AG08395 (cell line): ENCODE measurements around the gene TRPM3.

Experiments
- DNase-seq: peaks from one replicate; pipeline ENCODE4 v3.0.0; 2012; ENCODE audit warnings: mixed read lengths, low spot score

Gene TRPM3

DNA sequence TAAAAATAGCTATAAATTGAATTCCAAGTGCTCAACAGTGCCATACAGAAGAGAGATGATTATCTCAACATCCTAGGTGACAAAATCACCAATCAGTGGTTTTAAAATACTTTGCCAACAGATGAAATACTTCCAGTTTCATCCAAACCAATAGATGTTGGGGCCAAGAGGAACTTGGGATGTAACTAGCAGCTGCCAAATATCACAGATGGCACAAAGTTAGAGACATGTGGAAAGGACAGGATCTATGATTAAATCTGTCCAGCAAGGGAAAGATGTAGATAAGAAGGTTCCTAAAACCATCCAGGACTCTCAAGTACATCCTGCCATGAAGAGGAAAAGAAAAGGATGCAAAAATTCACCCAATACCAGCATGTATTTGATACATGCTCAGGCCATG, 23.8 kb downstream of the TRPM3 start:
- DNase-seq, result no peak

DNA sequence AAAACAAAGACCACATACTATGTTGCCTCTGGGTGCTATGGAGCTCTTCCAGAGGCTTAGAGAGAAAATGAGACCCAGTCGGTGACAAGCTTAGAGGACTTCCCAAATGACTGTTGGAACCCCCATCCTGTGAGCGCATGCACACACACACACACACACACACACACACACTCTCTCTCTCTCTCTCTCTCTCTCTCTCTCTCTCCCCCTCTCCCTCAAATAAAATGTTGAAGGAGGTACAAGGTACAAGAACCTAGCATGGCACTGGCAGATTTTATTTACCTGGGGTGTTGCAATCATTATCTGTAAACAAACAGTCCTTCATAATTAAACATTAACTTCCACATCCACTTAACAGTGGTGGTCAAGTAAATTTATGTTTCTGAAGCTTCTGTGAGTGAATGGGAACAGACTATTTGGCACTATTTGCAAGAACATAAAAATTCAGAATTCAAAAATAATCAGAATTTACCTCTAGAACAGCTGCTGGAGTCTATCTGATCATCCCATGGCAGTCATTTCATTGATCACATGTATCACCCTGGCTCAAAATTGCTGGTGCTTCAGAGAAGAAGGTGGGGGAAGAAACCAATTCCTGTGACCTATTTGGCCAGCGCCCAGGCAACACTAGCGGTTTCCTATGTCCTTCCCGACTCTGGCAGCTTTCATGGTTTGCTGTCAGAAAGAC, 24.9 kb downstream of the TRPM3 start:
- no peak for DNase-seq

DNA sequence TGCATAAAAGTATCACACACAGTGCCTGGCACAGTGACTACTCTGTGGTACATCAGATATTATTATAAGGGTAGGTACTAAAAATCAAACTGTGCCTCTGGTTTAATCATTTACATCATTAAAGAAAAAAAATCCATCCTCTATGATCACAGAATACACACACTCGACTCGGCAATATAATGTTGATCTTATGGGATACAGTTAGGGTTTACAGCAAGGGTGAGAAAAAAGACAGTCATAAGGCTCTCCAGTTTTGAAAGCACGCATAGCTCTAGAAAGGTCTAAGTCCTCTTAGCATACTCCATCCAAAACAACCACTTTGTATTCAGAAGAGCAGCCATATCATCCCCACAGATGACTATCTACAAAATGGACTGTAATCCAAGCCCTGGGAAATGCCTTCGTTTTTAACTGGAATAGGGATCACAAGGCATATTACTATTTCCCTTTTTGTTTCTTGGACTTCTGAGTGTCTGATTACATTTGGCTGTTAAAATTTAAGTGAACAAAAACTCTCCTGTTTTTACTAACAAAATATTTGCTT, 26.6 kb downstream of the TRPM3 start:
- no peak for DNase-seq

- DNase-seq, result no peak
Measured at GRCh38 chr9:71090896-71091295, 30.5 kb downstream of the TRPM3 start.

DNA sequence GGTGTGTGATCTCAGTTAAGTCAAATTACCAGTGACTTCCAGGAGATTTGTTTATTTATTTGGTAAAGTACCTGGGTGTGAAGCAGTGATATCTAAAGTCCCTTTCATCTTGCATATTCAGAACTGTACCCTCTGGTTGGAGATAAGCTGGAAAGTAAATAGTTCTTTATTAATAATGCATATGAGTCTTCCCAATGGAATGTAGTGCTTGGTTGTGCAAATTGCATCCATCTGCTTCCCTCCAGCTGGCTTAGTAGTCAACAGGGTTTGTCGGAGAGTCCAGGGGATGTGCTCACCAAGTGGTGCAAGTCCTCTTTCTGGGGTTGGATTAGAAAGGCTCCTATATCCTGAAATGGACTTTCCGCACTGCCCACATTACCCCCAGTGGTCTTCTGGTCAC, 42.0 kb downstream of the TRPM3 start:
- DNase-seq, result peak; percentile 37

DNA sequence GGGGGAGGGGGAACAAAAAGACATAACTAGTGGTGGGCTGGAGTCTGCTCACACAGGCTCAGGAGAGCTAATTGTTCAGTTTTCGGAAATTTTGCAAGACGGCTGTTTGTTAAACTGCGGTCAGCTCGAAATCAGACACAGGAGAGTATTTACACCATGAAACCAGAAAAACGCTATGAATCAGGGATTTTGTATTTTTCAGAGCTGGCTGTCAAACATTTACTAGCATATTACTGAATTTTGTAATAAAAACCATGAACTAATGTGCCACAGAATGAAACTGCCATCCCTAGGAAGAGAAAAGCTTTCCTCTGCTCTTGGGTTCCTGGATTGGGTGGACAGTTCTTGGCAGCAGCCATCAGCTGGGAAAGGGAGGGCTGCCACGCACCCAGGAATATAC, 45.3 kb downstream of the TRPM3 start:
- DNase-seq, result no peak

DNA sequence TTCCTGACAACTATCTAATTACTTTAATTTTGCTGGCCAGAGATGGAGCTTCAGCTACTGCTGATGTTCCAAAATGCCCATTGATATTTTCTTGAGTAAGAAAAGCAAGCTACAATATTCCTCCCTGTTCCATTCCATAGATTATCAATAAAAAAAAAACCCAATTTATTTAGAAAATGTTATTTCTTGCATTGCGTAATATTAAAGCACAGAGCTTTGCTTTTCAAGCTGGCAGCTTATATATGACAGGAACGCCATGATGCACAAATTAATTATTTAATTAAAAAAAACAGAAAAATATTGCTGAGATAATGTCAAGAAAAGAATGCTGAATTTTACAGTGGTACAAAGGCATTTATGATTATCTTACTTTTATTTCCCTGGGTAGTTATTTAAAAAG, 47.9 kb downstream of the TRPM3 start:
- no peak for DNase-seq

DNA sequence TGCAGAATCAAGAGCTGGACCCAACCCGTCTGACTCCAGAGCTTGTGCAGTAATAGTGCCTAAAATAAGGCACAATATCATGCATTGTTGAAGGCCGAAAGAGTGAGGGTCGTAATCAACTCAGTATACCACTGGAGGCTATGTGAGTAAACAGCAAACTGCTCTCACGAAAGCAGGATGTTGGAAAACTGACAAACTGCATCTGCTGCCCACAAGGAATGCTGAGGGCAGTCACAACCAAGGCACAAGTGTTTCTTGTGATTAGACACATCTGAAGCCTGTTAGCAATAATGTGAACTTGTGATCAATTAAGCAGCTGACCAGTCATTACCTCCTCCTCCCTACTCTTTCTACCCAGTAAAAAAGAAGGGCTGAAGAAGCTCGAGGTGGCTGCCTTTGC, 48.8 kb downstream of the TRPM3 start:
- DNase-seq, result no peak

GRCh38 chr9:71071633-71072032, 49.8 kb downstream of the TRPM3 start:
- DNase-seq, result no peak

DNA sequence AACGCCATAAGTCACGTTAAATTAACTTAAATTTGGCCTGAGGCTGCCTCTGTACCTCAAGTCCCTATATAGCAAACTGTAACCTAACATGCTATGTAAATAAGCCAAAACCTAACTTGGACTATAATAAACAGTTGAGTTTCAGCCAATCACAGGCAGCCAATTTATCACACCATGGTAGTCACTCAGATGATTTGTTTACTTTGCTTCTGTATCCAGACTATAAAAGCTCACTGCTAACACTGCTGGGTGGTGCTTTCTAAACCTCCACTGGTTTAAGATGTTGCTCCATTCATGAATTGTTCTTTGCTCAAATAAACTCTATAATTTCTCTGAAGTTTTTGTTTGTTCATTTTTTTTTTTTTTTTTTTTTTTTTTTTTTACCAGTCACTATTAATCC, 62.8 kb downstream of the TRPM3 start:
- no peak for DNase-seq

- no peak for DNase-seq
Measured at GRCh38 chr9:71052287-71052686, 69.1 kb downstream of the TRPM3 start.

DNA sequence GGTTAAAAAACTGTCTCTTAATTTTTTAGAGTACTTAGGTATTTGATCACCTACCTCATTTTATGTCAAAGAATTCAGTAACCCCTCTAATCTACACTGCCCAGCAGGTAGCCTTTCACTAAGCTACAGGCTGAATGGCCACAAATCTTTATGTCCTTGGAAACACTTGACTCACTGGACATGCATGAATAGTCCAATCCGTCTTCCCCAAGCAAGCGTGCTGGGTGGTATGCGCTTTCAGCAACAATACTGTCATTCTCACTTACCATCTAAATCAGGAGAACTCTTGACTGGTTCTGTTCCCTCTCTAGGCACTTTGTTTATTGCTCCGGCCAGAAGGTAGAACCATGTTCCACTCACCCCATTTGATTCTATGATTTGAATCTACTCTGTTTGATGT, 73.1 kb downstream of the TRPM3 start:
- DNase-seq, result no peak

DNA sequence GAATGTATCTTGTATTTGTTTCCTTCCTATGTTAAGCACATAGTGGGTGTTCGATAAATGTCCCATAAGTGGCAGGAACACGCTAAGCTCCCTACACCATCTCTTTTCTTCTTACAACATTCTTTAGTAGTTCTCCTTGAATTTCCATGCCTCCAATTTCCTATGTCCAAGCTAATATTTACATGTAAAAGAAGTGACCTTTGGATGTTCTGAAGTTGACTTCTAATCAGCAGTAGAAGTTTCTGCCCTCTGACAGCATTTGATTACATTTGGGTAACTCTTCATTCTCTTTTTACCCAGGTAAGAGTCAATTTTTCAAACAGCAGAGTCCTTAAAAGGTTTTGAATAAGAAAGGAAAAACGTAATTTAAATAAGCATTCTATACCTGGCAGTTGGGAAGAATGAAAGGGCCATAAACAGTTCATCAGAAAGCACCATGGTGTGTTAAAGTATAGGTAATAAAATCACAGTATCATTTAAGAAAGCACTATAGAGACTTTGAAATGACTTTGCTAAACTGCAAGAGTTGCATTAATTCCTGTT, 78.9 kb downstream of the TRPM3 start:
- no peak for DNase-seq

DNA sequence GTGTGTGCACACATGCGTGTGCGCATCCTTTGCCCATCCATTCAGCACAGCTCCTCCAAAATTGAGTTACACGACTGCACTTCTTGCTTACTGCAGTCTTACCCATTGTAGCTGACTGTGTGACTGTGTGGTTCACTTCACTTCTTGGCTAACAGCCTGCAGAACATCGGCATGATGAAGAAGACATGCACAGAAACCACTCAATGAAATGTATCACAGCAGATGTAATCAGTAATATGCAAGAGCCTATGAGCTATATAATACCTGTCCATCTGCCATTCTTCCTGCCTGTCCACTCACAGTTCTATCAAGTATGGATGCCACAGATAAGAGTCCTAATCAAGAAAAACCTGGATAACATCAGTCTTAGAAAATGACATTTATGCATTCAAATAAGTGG, 83.9 kb downstream of the TRPM3 start:
- no peak for DNase-seq

GRCh38 chr9:71036501-71036900, 84.9 kb downstream of the TRPM3 start:
- no peak for DNase-seq

- no peak for DNase-seq
Measured at GRCh38 chr9:71032779-71033178, 88.6 kb downstream of the TRPM3 start.

DNA sequence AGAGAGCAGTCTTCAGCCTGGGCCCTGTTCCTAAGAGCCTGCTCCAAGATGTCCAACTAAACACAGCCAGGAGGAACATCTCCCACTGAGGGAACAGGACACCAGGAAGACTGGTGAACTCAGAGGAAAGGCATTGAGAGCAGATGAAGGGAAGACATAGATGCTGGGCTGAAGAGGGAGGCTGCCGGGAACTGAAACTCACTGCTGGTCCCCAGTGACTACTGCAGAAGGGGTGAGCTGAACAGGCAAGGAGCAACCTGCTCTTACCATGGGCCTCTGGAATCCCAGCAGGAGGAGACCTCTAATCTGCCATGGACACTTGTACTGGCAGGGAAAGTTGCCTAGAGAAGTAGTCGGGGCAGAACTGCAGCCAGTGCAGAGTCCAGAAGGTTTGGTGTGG, 95.7 kb downstream of the TRPM3 start:
- DNase-seq, result no peak

DNA sequence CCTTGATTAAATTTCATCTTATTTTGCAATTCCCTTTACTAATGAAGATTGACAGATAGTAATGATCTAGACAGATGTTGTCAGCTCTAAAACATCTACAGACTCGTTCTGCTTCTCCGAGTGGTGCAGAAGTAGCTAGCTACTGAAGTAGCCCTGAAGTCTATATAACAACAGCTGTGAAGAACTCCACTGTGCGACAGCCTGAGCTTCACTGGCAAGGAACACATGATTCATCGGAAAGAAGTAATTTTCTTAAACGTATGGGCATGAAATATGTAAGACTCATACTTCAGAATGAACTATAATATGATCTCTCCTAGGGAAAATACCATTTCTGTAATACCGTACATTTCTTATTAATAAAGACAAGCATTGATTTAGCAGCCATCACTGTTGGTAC, 96.2 kb downstream of the TRPM3 start:
- DNase-seq, result no peak

DNA sequence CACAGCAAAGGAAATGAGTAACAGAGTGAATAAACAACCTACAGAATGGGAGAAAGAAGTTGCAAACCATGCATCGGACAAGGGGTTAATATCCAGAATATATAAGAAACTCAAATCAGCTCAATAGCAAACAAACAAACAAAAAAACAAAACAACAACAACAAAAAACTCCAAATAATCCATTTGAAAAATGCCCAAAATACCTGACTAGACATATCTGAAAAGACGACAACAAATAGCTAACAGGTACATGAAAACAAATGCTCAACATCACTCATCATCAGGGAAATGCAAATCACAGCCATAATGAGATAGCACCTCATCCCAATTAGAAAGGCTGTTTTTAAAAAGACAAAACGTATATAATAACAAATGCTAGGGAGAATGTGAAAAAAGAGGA, 111.2 kb downstream of the TRPM3 start:
- no peak for DNase-seq

- no peak for DNase-seq
Measured at GRCh38 chr9:71005456-71005855, 116.0 kb downstream of the TRPM3 start.

DNA sequence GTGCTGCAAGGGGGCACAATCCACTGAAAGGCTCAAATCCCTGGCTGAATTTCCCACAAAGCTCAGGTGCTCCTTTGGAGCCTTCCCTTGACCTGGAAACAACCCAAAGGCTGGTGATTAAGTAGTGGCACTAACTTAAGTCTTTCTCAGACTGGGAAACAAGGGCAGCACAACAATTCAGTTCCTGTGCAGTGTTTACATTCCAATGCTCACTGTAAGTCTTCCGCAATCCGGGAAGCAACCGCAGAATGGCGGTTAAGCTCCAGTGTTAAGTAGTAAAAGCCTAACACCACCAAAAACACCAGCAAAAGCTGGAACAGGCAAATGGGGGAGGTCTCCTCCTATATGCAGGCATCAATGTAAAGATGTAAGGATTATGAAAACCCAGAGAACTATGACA, 117.2 kb downstream of the TRPM3 start:
- DNase-seq, result no peak

DNA sequence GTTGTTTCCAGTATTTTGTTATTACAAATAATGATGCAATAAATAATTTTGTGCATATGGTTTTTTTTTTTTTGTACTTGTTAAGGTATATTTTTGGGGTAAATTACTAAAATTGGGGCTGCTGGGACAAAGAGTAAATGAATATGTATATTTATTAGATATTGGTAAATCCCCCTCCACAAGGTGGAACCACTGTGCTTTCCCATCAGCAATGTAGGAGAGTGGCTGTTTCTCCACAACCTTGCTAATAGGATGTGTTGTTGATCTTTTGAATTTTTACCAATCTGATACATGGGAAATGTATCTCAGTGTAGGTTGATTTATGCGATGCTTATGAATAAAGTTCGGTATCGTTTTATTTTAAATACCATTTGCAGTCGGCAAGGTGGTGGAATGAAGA, 118.1 kb downstream of the TRPM3 start:
- DNase-seq, result no peak

DNA sequence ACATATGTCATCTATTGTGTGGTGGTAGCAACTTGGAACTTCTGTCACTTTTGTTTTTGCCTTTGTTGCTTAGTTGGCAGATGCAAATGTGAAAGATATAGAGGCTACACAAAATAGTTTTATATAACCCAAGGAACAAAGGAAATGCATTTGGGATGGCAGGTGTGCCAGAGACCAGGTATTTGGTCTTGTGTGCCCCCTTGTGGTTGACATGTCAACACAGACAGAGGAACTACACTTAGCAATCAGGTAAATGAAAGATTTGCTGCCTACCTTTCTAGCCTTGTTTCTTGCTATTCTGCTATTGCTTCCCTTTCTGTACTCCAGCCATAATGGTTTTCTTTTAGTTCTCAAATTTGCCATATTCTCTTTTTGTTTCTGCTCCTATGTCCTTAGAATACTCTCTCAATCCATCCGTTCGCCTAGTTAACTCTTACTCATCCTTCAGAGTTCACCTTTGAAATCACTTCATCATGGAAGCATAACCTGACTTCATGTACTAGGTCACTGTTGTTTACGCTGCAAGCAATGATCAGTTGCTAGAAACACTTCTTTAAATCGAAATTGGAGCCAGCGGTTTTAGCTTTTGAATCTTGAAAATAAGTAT, 119.5 kb downstream of the TRPM3 start:
- no peak for DNase-seq

DNA sequence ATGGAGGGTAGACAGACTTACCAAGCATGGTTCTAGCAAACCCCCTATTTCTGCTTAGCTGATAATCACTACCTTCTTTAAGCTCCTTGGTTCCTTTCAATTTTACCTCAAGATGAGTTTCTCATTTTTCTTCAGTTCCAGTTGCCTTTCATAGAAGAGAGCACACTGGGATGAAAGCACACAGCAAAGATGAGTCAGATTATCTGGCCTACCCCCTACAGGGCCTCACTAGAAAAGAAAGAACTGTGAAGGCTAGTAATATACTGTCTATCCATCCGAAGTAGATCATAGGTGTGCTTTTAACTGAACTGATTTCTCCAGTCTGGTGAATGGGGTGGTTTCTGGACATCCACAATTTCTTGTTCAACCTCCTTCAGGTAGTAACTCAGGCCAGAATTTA, 122.5 kb downstream of the TRPM3 start:
- peak; percentile 25 for DNase-seq
